HG02588 (cell line): Measurements from ENCODE around the gene WNT5A.

Experiments
- ATAC-seq: cut with Tn5 transposase; IDR thresholded peaks from one replicate; pipeline ENCODE4 v1.9.1; 2021; ENCODE audit warnings: mild to moderate bottlenecking, moderate library complexity; ENCODE audit not compliant: unreplicated experiment

Gene WNT5A

GRCh38 chr3:55452886-55453285 is 34.2 kb downstream of the WNT5A start:
- no peak for ATAC-seq

- ATAC-seq, result no peak
Observed at GRCh38 chr3:55449527-55449926, 37.6 kb downstream of the WNT5A start.

- ATAC-seq, result no peak
Observed at GRCh38 chr3:55446850-55447249, 40.3 kb downstream of the WNT5A start.

- no peak for ATAC-seq
Observed at GRCh38 chr3:55445551-55445950, 41.6 kb downstream of the WNT5A start.

GRCh38 chr3:55443346-55443745 is 43.8 kb downstream of the WNT5A start:
- no peak for ATAC-seq

- no peak for ATAC-seq
Observed at GRCh38 chr3:55442861-55443260, 44.2 kb downstream of the WNT5A start.

GRCh38 chr3:55441499-55441898 is 45.6 kb downstream of the WNT5A start:
- ATAC-seq, result no peak

- no peak for ATAC-seq
Observed at GRCh38 chr3:55440104-55440708, 46.9 kb downstream of the WNT5A start.

GRCh38 chr3:55439657-55440056 is 47.4 kb downstream of the WNT5A start:
- no peak for ATAC-seq

- ATAC-seq, result no peak
Observed at GRCh38 chr3:55436644-55437043, 50.5 kb downstream of the WNT5A start.

GRCh38 chr3:55435491-55435890 is 51.6 kb downstream of the WNT5A start:
- no peak for ATAC-seq

- ATAC-seq, result no peak
Observed at GRCh38 chr3:55434789-55435188, 52.3 kb downstream of the WNT5A start.

GRCh38 chr3:55431041-55431440 is 56.1 kb downstream of the WNT5A start:
- no peak for ATAC-seq

GRCh38 chr3:55427739-55428138 is 59.4 kb downstream of the WNT5A start:
- no peak for ATAC-seq

GRCh38 chr3:55426486-55426885 is 60.6 kb downstream of the WNT5A start:
- ATAC-seq, result no peak

- ATAC-seq, result no peak
Observed at GRCh38 chr3:55423782-55424181, 63.3 kb downstream of the WNT5A start.

GRCh38 chr3:55417211-55417610 is 69.9 kb downstream of the WNT5A start:
- ATAC-seq, result no peak

GRCh38 chr3:55416331-55416821 is 70.7 kb downstream of the WNT5A start:
- ATAC-seq, result no peak
